Measurements from ENCODE around the gene DTL. TPM values are rescaled to one million over a fixed set of nuclear protein-coding genes. Genes with fewer than 3 reads are reported as not detected.
"Not testable (repeated sequence)": the region's sequence is repeated elsewhere in the genome, so short reads cannot be mapped to it uniquely, and the experiment has no call there.

Gene DTL, protein sequence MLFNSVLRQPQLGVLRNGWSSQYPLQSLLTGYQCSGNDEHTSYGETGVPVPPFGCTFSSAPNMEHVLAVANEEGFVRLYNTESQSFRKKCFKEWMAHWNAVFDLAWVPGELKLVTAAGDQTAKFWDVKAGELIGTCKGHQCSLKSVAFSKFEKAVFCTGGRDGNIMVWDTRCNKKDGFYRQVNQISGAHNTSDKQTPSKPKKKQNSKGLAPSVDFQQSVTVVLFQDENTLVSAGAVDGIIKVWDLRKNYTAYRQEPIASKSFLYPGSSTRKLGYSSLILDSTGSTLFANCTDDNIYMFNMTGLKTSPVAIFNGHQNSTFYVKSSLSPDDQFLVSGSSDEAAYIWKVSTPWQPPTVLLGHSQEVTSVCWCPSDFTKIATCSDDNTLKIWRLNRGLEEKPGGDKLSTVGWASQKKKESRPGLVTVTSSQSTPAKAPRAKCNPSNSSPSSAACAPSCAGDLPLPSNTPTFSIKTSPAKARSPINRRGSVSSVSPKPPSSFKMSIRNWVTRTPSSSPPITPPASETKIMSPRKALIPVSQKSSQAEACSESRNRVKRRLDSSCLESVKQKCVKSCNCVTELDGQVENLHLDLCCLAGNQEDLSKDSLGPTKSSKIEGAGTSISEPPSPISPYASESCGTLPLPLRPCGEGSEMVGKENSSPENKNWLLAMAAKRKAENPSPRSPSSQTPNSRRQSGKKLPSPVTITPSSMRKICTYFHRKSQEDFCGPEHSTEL
- total RNA-seq, result 10 to 100 TPM in 1 of 3 donors, 1 to 10 TPM in 2; 1.4 to 12.0 (median 3.2) TPM
- long read RNA-seq, donor 1, result 0 reads
- long read RNA-seq, donor 2, partial matches to known transcripts, result 1 of 4 reads
- long read RNA-seq, donor 2, other reads (novel, unspliced or antisense), result 3 of 4 reads

DNA sequence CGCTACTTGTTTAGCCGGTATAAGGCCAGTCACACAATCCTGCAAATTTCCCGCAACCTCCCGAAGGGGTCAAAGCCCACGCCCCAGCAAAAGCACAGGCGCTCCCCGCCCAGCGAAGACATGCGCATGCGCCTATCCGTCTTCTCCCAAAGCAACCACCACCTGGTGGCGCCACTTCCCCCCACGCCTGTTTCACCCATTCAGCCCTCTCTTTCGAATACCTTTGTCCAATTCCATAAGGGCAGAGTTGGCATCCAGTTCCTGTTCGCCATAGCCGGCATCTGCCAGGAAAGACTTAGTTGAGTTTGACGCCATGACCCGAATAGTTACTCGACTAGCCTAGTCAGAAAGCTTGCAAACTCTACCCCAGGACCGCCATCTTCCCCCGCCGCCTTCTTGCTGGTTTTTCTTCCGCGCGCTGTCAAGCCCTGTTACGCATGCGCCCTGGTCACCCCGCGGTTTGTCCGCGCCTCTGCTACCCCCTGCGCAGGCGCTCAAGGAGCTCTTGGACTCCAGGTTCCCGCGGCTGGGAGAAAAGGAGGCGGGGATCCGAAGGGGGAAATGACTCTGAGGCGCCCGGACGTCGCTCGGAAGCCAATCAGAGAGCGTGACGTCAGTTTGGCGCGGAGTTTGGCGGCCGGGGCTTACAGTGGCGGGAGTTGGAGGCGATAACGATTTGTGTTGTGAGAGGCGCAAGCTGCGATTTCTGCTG, at the start of gene DTL, which contains the start of gene INTS7:
Gene DTL, plus strand, starts transcription at position 626 of the 712 bp plus-strand sequence. CDS start 143 bp downstream, outside the sequence.
Gene INTS7, minus strand, starts transcription at position 435 of the 712 bp plus-strand sequence. Its CDS starts 120 bp downstream, at position 315.
- intact Hi-C loops (cut with DNase I, micrococcal nuclease), result no loop called here
- Histone ChIP-seq H3K4me3 (peak within 1 kb of the TSS; percentile 25), H3K4me1 (ENCODE audit: low read depth) (peaks cover 21% of the 10 kb centered on the region), H3K9me3 (no peaks in the 10 kb centered on the region), H3K36me3 (ENCODE audit: low read depth) (peaks cover 7% of the 10 kb centered on the region)
- peak; percentile 98 to 99 (median 98) for DNase-seq
- TF ChIP-seq, protein P1, sequence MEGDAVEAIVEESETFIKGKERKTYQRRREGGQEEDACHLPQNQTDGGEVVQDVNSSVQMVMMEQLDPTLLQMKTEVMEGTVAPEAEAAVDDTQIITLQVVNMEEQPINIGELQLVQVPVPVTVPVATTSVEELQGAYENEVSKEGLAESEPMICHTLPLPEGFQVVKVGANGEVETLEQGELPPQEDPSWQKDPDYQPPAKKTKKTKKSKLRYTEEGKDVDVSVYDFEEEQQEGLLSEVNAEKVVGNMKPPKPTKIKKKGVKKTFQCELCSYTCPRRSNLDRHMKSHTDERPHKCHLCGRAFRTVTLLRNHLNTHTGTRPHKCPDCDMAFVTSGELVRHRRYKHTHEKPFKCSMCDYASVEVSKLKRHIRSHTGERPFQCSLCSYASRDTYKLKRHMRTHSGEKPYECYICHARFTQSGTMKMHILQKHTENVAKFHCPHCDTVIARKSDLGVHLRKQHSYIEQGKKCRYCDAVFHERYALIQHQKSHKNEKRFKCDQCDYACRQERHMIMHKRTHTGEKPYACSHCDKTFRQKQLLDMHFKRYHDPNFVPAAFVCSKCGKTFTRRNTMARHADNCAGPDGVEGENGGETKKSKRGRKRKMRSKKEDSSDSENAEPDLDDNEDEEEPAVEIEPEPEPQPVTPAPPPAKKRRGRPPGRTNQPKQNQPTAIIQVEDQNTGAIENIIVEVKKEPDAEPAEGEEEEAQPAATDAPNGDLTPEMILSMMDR (IDR thresholded peaks at IDR 0.05), result peak; percentile 90
- ATAC-seq, result peak; percentile 94

DNA sequence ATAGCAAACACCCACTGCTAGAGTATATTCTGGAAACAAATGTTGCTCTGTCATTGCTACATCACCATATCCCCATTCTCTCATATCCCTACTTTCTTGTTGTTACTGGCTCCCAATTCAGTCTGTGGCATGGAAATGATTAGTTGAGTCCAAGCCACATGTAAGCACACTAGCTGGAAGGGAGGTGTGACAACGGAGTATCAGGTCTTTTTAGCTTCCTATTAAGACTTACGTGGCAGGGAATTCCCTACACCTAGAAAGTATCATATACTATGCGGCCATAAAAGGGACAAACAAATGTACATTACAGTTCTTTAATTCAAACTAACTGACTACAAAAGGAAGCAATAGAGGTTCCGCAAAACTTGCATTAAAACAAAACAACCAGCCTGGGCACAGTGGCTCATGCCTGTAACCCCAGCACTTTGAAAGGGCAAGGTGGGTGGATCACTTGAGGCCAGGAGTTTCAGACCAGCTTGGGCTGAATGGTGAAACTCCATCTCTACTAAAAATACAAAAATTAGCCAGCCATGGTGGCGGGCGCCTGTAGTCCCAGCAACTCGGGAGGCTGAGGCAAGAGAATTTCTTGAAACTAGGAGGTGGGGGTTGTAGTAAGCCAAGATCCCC, 48.8 kb upstream of the DTL start:
- no peaks in the 10 kb centered on the region for H3K4me1 ChIP-seq (ENCODE audit: low read depth)
- TF ChIP-seq, protein P1 (IDR thresholded peaks at IDR 0.05), result no peak

DNA sequence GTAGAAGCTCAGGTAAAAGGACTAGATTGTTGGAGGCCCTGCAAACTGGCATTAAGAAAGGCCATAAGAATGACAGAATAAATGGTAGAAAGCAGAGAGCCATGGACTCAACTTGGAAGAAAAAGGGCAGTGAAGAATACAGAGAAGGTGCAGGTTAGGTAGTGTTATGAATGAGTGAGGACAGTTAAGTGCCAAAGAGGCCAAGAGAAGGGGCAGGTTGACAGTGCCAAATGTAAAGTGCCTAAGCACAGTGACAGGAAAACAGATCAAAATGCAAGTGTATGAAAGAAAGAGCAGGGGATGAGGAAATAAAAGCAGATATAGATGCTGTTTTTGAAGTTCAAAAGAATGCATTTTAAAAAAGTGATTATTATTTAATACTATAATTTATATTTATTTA, 43.9 kb upstream of the DTL start:
- no peak for DNase-seq
- TF ChIP-seq, protein P1 (IDR thresholded peaks at IDR 0.05), result no peak
- intact Hi-C loops (cut with DNase I, micrococcal nuclease), result no loop called here
- no peak for ATAC-seq
- H3K4me1 ChIP-seq (ENCODE audit: low read depth), result no peaks in the 10 kb centered on the region
- H3K9me3 ChIP-seq, result no peaks in the 10 kb centered on the region
- no peak overlapping the region for H3K4me3 ChIP-seq
- no peaks in the 10 kb centered on the region for H3K36me3 ChIP-seq (ENCODE audit: low read depth)

More for the DNA sequence above, 48.8 kb upstream of the DTL start:
- ATAC-seq (peak; percentile 56), DNase-seq (no peak)
- H3K36me3 ChIP-seq (ENCODE audit: low read depth), result no peaks in the 10 kb centered on the region
- intact Hi-C loops (cut with DNase I, micrococcal nuclease), result no loop called here
- no peaks in the 10 kb centered on the region for H3K9me3 ChIP-seq
- no peak overlapping the region for H3K4me3 ChIP-seq

DNA sequence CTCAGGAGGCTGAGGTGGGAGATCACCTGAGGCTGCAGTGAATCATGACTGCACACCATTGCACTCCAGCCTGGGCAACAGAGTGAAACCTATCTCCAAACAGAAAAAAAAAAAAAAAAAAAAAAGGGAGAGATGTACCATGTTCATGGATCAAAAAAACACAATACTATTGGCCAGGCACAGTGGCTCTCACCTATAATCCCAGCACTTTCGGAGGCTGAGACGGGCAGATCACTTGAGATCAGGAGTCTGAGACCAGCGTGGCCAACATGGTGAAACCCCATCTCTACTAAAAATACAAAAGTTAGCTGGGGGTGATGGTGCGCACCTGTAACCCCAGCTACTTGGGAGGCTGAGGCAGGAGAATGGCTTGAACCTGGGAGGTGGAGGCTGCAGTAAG, 38.1 kb upstream of the DTL start:
- H3K4me3 ChIP-seq; ATAC-seq; H3K4me1 ChIP-seq (ENCODE audit: low read depth); intact Hi-C loops (cut with DNase I, micrococcal nuclease); H3K36me3 ChIP-seq (ENCODE audit: low read depth); DNase-seq; H3K9me3 ChIP-seq: not testable (repeated sequence)

DNA sequence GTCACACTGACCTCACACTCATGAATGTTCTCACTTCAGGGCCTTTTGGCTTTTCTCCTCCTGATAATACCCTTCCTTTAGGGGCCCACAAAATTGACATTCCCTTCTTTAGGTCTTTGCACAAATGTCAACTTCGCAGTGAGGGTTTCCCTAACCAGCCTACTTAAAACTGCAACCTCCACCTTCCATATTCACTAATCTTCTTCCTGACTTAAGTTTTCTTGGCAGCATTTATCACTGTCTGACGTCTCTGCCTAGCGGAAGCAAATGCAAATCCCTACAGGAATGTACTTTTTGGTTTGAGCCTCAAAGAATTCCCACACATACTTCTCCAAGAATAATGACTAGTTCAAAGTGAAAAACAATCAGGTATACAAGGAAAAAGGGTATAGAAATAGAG, 33.0 kb upstream of the DTL start:
- H3K36me3 ChIP-seq (ENCODE audit: low read depth), result no peaks in the 10 kb centered on the region
- no peak overlapping the region for H3K4me3 ChIP-seq
- H3K9me3 ChIP-seq, result no peaks in the 10 kb centered on the region
- no peak for DNase-seq
- no peak for ATAC-seq
- intact Hi-C loops (cut with DNase I, micrococcal nuclease), result no loop called here
- no peaks in the 10 kb centered on the region for H3K4me1 ChIP-seq (ENCODE audit: low read depth)
- TF ChIP-seq, protein P1 (IDR thresholded peaks at IDR 0.05), result no peak

Data from mucosa of descending colon (tissue), 3 donors.